Smooth muscle cell (in vitro differentiated cells): Measurements from ENCODE around the gene ZNF79. TPM values are rescaled to one million over a fixed set of nuclear protein-coding genes. Genes with fewer than 3 reads are reported as not detected.

Experiments used
- DNase-seq: peaks from one replicate; lab custom pipeline; 2025; ENCODE audit not compliant: unreplicated experiment; lab: John Stamatoyannopoulos, UW
- H2AFZ ChIP-seq: fragments of 200-600 bp; sonication (generic); 2 replicates; pipeline ENCODE4 v1.6.0; 2016; ENCODE audit warnings: antibody characterized with exemption, low read depth, mild to moderate bottlenecking
- H3F3A ChIP-seq: fragments of 200-600 bp; sonication (generic); 2 replicates; pipeline ENCODE4 v1.6.0; 2017; ENCODE audit warnings: antibody characterized with exemption, low read depth
- H3K27ac ChIP-seq: fragments of 200-600 bp; sonication (generic); 2 replicates; pipeline ENCODE4 v1.5.1; 2016; ENCODE audit warnings: low read depth, mild to moderate bottlenecking
- H3K27me3 ChIP-seq: fragments of 200-600 bp; sonication (generic); 2 replicates; pipeline ENCODE4 v1.6.1; 2016; ENCODE audit warnings: low read depth, mild to moderate bottlenecking
- H3K36me3 ChIP-seq: fragments of 200-600 bp; sonication (generic); 2 replicates; pipeline ENCODE4 v1.5.1; 2016; ENCODE audit warnings: low read depth
- H3K4me1 ChIP-seq: fragments of 200-600 bp; sonication (generic); 2 replicates; pipeline ENCODE4 v1.5.1; 2016; ENCODE audit warnings: low read depth
- H3K4me2 ChIP-seq: fragments of 200-600 bp; sonication (generic); 2 replicates; pipeline ENCODE4 v1.6.0; 2016; ENCODE audit warnings: mild to moderate bottlenecking
- H3K4me3 ChIP-seq: fragments of 200-600 bp; sonication (generic); 2 replicates; pipeline ENCODE4 v1.5.1; 2016; ENCODE audit warnings: mild to moderate bottlenecking
- H3K79me2 ChIP-seq: fragments of 200-600 bp; sonication (generic); 2 replicates; pipeline ENCODE4 v1.6.0; 2016; ENCODE audit warnings: low read depth, mild to moderate bottlenecking
- H3K9ac ChIP-seq: fragments of 200-600 bp; sonication (generic); 2 replicates; pipeline ENCODE4 v1.6.0; 2016; ENCODE audit warnings: low read depth
- H3K9me3 ChIP-seq: fragments of 200-600 bp; sonication (generic); replicated peaks from 2 replicates; pipeline ENCODE4 v1.5.1; 2016; ENCODE audit warnings: low read depth
- H4K20me1 ChIP-seq: fragments of 200-600 bp; sonication (generic); 2 replicates; pipeline ENCODE4 v1.6.0; 2016; ENCODE audit warnings: low read depth
- CTCF ChIP-seq: fragments of 200-600 bp; sonication (generic); IDR thresholded peaks from 2 replicates; pipeline ENCODE4 v1.5.1; 2017; ENCODE audit warnings: borderline replicate concordance, mild to moderate bottlenecking, antibody characterized with exemption; ENCODE audit not compliant: insufficient read depth, poor library complexity, severe bottlenecking
- WGBS: methylation state at CpG from one replicate; pipeline ENCODE4 v1.1.7; 2016; ENCODE audit warnings: low lambda C conversion rate; 5-methylcytosine and 5-hydroxymethylcytosine counted together
- polyA plus RNA-seq: library from polyadenylated mRNA; unstranded; fragments of >200 nt; fragmentation: Nextera tagmentation; extraction: Ambion mirVana; gene quantifications from 2 replicates; pipeline ENCODE4 v1.2.1, GENCODE V29; 2016
- total RNA-seq: library from RNA; depleted of rRNA; stranded (reverse); fragments of >200 nt; gene quantifications from 2 replicates; pipeline ENCODE4 v1.2.3, GENCODE V29; 2014

ZNF79 gene
- total and polyA plus RNA-seq, 2 experiments from 2014 or later, result 4.3 to 6.6 TPM

- Histone ChIP-seq H3K4me3 (no peak overlapping the region), H3K27ac (peak overlapping the region; percentile 98), H3K27me3 (no peaks in the 10 kb centered on the region), H3K9me3 (no peaks in the 10 kb centered on the region), H3K36me3 (no peaks in the 10 kb centered on the region), H3K4me2 (peak overlapping the region; percentile 83), H3F3A (peaks cover 27% of the 10 kb centered on the region), H3K4me1 (peaks cover 11% of the 10 kb centered on the region), H4K20me1 (no peaks in the 10 kb centered on the region), H3K9ac (no peak overlapping the region), H3K79me2 (no peaks in the 10 kb centered on the region), H2AFZ (no peak overlapping the region)
- no peak for DNase-seq
- WGBS, result 22% methylated on average over 2 of the region's 2 CpGs
- TF ChIP-seq CTCF, result no peak
Observed at GRCh38 chr9:127390248-127390545, 34.0 kb upstream of the ZNF79 start.

- no peak for DNase-seq
- Histone ChIP-seq H3K36me3 (no peaks in the 10 kb centered on the region), H2AFZ (no peak overlapping the region), H3K4me2 (peak overlapping the region; percentile 83), H3K4me3 (no peak overlapping the region), H3F3A (peaks cover 28% of the 10 kb centered on the region), H3K27me3 (no peaks in the 10 kb centered on the region), H3K9me3 (no peaks in the 10 kb centered on the region), H3K4me1 (peaks cover 11% of the 10 kb centered on the region), H4K20me1 (no peaks in the 10 kb centered on the region), H3K79me2 (no peaks in the 10 kb centered on the region), H3K9ac (no peak overlapping the region), H3K27ac (peak overlapping the region; percentile 98)
- 63% methylated on average over 5 of the region's 5 CpGs for WGBS
- no peak for TF ChIP-seq CTCF
Observed at GRCh38 chr9:127390563-127390962, 33.6 kb upstream of the ZNF79 start.

- TF ChIP-seq CTCF, result no peak
- peaks cover 37% of the 10 kb centered on the region for H3F3A ChIP-seq
- H3K27ac ChIP-seq, result no peak overlapping the region
- no peak for DNase-seq
- WGBS, result 88% methylated on average over 5 of the region's 5 CpGs
- H3K9ac ChIP-seq, result no peak overlapping the region
- no peak overlapping the region for H3K4me2 ChIP-seq
- no peaks in the 10 kb centered on the region for H4K20me1 ChIP-seq
- no peaks in the 10 kb centered on the region for H3K27me3 ChIP-seq
- no peaks in the 10 kb centered on the region for H3K79me2 ChIP-seq
- H3K36me3 ChIP-seq, result no peaks in the 10 kb centered on the region
- no peak overlapping the region for H3K4me3 ChIP-seq
- H3K9me3 ChIP-seq, result no peaks in the 10 kb centered on the region
- peaks cover 16% of the 10 kb centered on the region for H3K4me1 ChIP-seq
- H2AFZ ChIP-seq, result no peak overlapping the region
Observed at GRCh38 chr9:127392166-127392565, 32.0 kb upstream of the ZNF79 start.

GRCh38 chr9:127392976-127393375, 31.2 kb upstream of the ZNF79 start:
- Histone ChIP-seq H4K20me1 (no peaks in the 10 kb centered on the region), H3K36me3 (no peaks in the 10 kb centered on the region), H3K4me1 (peaks cover 18% of the 10 kb centered on the region), H2AFZ (no peak overlapping the region), H3K79me2 (peaks cover 3% of the 10 kb centered on the region), H3K27ac (no peak overlapping the region), H3K27me3 (no peaks in the 10 kb centered on the region), H3K9me3 (no peaks in the 10 kb centered on the region), H3F3A (peaks cover 37% of the 10 kb centered on the region), H3K4me3 (no peak overlapping the region), H3K9ac (no peak overlapping the region), H3K4me2 (no peak overlapping the region)
- DNase-seq, result no peak
- no peak for TF ChIP-seq CTCF
- WGBS, result 95% methylated on average over 5 of the region's 5 CpGs
